MM.1S (cell line): ENCODE measurements around the gene EXOC1.

ENCODE experiments used
- DNase-seq: peaks from one replicate; pipeline ENCODE4 v3.0.0-alpha.2; 2015
- H2AFZ ChIP-seq: fragments of 300-600 bp; sonication (generic); 2 replicates; pipeline ENCODE4 v1.6.0; 2016; ENCODE audit warnings: antibody characterized with exemption, low read length
- H3F3A ChIP-seq: fragments of 300-600 bp; sonication (generic); 2 replicates; pipeline ENCODE4 v1.6.1; 2016; ENCODE audit warnings: mild to moderate bottlenecking, antibody characterized with exemption, low read length, moderate library complexity, mixed read lengths; ENCODE audit not compliant: insufficient read depth
- H3K27ac ChIP-seq: fragments of 300-600 bp; sonication (generic); 2 replicates; pipeline ENCODE4 v1.5.1; 2016; ENCODE audit warnings: mild to moderate bottlenecking, low read length
- H3K27me3 ChIP-seq: fragments of 300-600 bp; sonication (generic); replicated peaks from 2 replicates; pipeline ENCODE4 v1.6.0; 2016; ENCODE audit warnings: low read length; ENCODE audit not compliant: insufficient read depth
- H3K36me3 ChIP-seq: fragments of 300-600 bp; sonication (generic); replicated peaks from 2 replicates; pipeline ENCODE4 v1.6.1; 2016; ENCODE audit warnings: mild to moderate bottlenecking, low read length, mixed read lengths; ENCODE audit not compliant: insufficient read depth
- H3K4me1 ChIP-seq: fragments of 300-600 bp; sonication (generic); 2 replicates; pipeline ENCODE4 v1.6.1; 2016; ENCODE audit warnings: low read length, mixed read lengths
- H3K4me2 ChIP-seq: fragments of 300-600 bp; sonication (generic); 2 replicates; pipeline ENCODE4 v1.6.0; 2016; ENCODE audit warnings: low read depth, low read length
- H3K4me3 ChIP-seq: fragments of 300-600 bp; sonication (generic); 2 replicates; pipeline ENCODE4 v1.5.1; 2016; ENCODE audit warnings: low read length, mixed read lengths
- H3K79me2 ChIP-seq: fragments of 300-600 bp; sonication (generic); 2 replicates; pipeline ENCODE4 v1.6.1; 2016; ENCODE audit warnings: mixed run types, low read length, mixed read lengths
- H3K9ac ChIP-seq: fragments of 300-600 bp; sonication (generic); 2 replicates; pipeline ENCODE4 v1.6.1; 2016; ENCODE audit warnings: low read length, mixed read lengths
- H3K9me2 ChIP-seq: fragments of 300-600 bp; sonication (generic); replicated peaks from 2 replicates; pipeline ENCODE4 v1.6.1; 2016; ENCODE audit warnings: mild to moderate bottlenecking, low read length, mixed read lengths; ENCODE audit not compliant: insufficient read depth
- H3K9me3 ChIP-seq: fragments of 300-600 bp; sonication (generic); replicated peaks from 2 replicates; pipeline ENCODE4 v1.6.1; 2016; ENCODE audit warnings: mild to moderate bottlenecking, low read length, mixed read lengths; ENCODE audit not compliant: insufficient read depth
- H4K20me1 ChIP-seq: fragments of 300-600 bp; sonication (generic); 2 replicates; pipeline ENCODE4 v1.6.1; 2016; ENCODE audit warnings: mild to moderate bottlenecking, low read length, moderate library complexity, mixed read lengths; ENCODE audit not compliant: insufficient read depth
- CTCF ChIP-seq: fragments of 300-600 bp; sonication (generic); IDR thresholded peaks from 2 replicates; pipeline ENCODE4 v1.5.1; 2016; ENCODE audit warnings: antibody characterized with exemption, low read length, mixed read lengths
- EZH2 ChIP-seq: fragments of 300-600 bp; sonication (generic); optimal IDR thresholded peaks from 2 replicates; pipeline ENCODE3; 2017; ENCODE audit warnings: low read depth, mild to moderate bottlenecking, antibody characterized with exemption, low read length, mixed read lengths
- EZH2phosphoT487 ChIP-seq: fragments of 300-600 bp; sonication (generic); IDR thresholded peaks from 2 replicates; pipeline ENCODE4 v1.6.1; 2018; ENCODE audit warnings: antibody characterized with exemption, low read length

Gene EXOC1

GRCh38 chr4:55947912-55948725 lies 94.7 kb downstream of the EXOC1 start:
- H3K9ac ChIP-seq, result peak overlapping the region; percentile 93
- DNase-seq, result peak; percentile 84
- peaks cover 34% of the 10 kb centered on the region for H3F3A ChIP-seq
- H3K9me3 ChIP-seq, result no peaks in the 10 kb centered on the region
- peak overlapping the region; percentile 67 for H2AFZ ChIP-seq
- no peak for TF ChIP-seq EZH2phosphoT487
- TF ChIP-seq CTCF, result no peak
- no peak for TF ChIP-seq EZH2
- no peaks in the 10 kb centered on the region for H3K9me2 ChIP-seq
- H3K4me1 ChIP-seq, result peaks cover 18% of the 10 kb centered on the region
- H3K79me2 ChIP-seq, result peaks cover 39% of the 10 kb centered on the region
- H3K4me2 ChIP-seq, result peak overlapping the region; percentile 94
- H3K36me3 ChIP-seq, result no peaks in the 10 kb centered on the region
- no peaks in the 10 kb centered on the region for H4K20me1 ChIP-seq
- peak overlapping the region; percentile 90 for H3K4me3 ChIP-seq
- no peaks in the 10 kb centered on the region for H3K27me3 ChIP-seq
- peak overlapping the region; percentile 94 for H3K27ac ChIP-seq

DNA sequence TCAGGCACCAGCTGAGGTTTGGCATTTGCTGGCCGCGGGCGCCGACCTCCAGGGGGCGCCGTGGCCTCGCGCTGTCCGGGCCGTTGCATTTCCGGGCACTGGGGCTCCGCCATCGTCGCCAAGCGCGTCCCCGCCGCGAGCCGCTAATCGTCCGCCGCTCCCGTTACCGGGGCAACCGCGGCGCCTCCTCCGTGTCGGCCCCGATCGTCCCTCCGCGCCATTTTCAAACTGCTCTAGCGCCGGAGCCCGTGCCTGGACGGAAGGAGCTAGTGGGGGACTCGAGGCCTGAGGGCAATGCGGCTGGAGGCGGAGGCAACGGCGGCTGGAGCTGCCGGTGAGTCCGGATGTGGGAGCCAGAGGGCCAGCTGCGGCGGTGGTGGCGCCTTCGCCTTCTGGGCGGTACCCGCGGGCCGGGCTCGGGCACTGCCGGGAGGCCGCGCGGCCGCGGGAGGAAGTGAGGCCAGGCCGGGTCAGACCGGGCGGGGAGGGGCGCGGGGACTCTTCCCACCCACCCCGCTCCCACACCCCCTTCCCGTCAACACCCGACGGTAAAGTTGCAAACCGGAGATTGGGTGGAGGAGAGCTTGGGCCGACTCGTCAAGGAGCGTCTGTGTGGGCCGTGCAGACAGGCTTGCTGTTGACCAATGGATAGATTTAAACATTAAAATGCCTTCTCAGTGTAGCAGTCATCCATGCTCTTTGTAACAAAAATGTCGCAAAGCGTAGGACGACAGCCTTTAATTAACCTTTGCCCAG lies 95.5 kb downstream of the EXOC1 start, which contains the start of gene CEP135:
TSS of gene CEP135 (plus strand) at position 220 of the 756 bp plus-strand sequence. CDS start 3,186 bp downstream, outside the sequence.
- Histone ChIP-seq H3K9me2 (no peaks in the 10 kb centered on the region), H3K9me3 (no peaks in the 10 kb centered on the region), H3K27ac (peak within 1 kb of the TSS; percentile 94), H2AFZ (peak within 1 kb of the TSS; percentile 67), H3K36me3 (no peaks in the 10 kb centered on the region), H3K79me2 (peaks cover 39% of the 10 kb centered on the region), H3F3A (peaks cover 34% of the 10 kb centered on the region), H3K27me3 (no peaks in the 10 kb centered on the region), H3K9ac (peak within 1 kb of the TSS; percentile 93), H3K4me1 (peaks cover 18% of the 10 kb centered on the region), H4K20me1 (no peaks in the 10 kb centered on the region), H3K4me3 (peak within 1 kb of the TSS; percentile 90), H3K4me2 (peak within 1 kb of the TSS; percentile 94)
- DNase-seq, result peak; percentile 93
- TF ChIP-seq CTCF, result peak; percentile 91
- TF ChIP-seq EZH2phosphoT487, result no peak
- TF ChIP-seq EZH2, result no peak

GRCh38 chr4:55949482-55949802 lies 96.0 kb downstream of the EXOC1 start:
- TF ChIP-seq EZH2, result no peak
- H4K20me1 ChIP-seq, result no peaks in the 10 kb centered on the region
- H3K36me3 ChIP-seq, result no peaks in the 10 kb centered on the region
- peaks cover 39% of the 10 kb centered on the region for H3K79me2 ChIP-seq
- H3K27me3 ChIP-seq, result no peaks in the 10 kb centered on the region
- H3K9ac ChIP-seq, result peak overlapping the region; percentile 93
- peak overlapping the region; percentile 94 for H3K27ac ChIP-seq
- peak overlapping the region; percentile 90 for H3K4me3 ChIP-seq
- H3K4me1 ChIP-seq, result peaks cover 18% of the 10 kb centered on the region
- H3F3A ChIP-seq, result peaks cover 34% of the 10 kb centered on the region
- H3K4me2 ChIP-seq, result peak overlapping the region; percentile 94
- no peaks in the 10 kb centered on the region for H3K9me2 ChIP-seq
- DNase-seq, result no peak
- H2AFZ ChIP-seq, result peak overlapping the region; percentile 67
- no peaks in the 10 kb centered on the region for H3K9me3 ChIP-seq
